Right lobe of liver (tissue), 6 donors: ENCODE data around the gene PTCRA. TPM values are rescaled to one million over a fixed set of nuclear protein-coding genes. Genes with fewer than 3 reads are reported as not detected.
"Not testable (repeated sequence)": the region's sequence is repeated elsewhere in the genome, so short reads cannot be mapped to it uniquely, and the experiment has no call there.

ENCODE experiments used
- ATAC-seq, 4 donors: fragments of 200-7000 bp; cut with Tn5 transposase; one replicate each; pipeline ENCODE4 v1.9.1; 2020; ENCODE audit warnings: mild to moderate bottlenecking in 4 of 4, moderate library complexity in 4 of 4
- DNase-seq, 3 donors: peaks; one replicate each; pipeline ENCODE4 v3.0.0-alpha.2; 2020
- H3K27ac ChIP-seq, 3 donors: fragments of 200-600 bp; one replicate each; pipeline ENCODE4 v1.8.0; 2022
- H3K27me3 ChIP-seq, 2 donors: fragments of 200-600 bp; one replicate each; pipeline ENCODE4 v1.8.0; 2022
- H3K36me3 ChIP-seq, 4 donors: fragments of 200-600 bp; sonication (generic) in 1 of 4; one replicate each; pipeline versions ENCODE4 v1.5.1 to v1.8.0; 2017 to 2022; ENCODE audit warnings: control low read depth in 1 of 4
- H3K4me1 ChIP-seq, 4 donors: fragments of 200-600 bp; sonication (generic) in 1 of 4; one replicate each; pipeline versions ENCODE4 v1.5.1 to v1.8.0; 2017 to 2022; ENCODE audit warnings: control low read depth in 1 of 4
- H3K4me3 ChIP-seq, 3 donors: fragments of 200-600 bp; one replicate each; pipeline ENCODE4 v1.8.0; 2022
- H3K9me3 ChIP-seq, 4 donors: fragments of 200-600 bp; sonication (generic) in 1 of 4; one replicate each; pipeline versions ENCODE4 v1.5.1 to v1.8.0; 2017 to 2022; ENCODE audit warnings: control low read depth in 1 of 4
- POLR2A ChIP-seq: fragments of 450-650 bp; IDR thresholded peaks from one replicate; pipeline ENCODE4 v1.6.1; 2017; ENCODE audit warnings: antibody characterized with exemption, mild to moderate bottlenecking
- WGBS: methylation state at CpG from one replicate; pipeline ENCODE4 v1.1.6; 2018; ENCODE audit warnings: low coverage, low lambda C conversion rate; ENCODE audit not compliant: insufficient coverage; ENCODE audit errors: missing lambda C conversion rate; 5-methylcytosine and 5-hydroxymethylcytosine counted together
- intact Hi-C, 2 donors: fragments of 100-400 bp; cut with DNase I; formaldehyde crosslinking; loops; one replicate each; pipeline versions ENCODE4 v1.11.2 to v1.14.1; 2022
- total RNA-seq, 6 experiments: library from RNA; depleted of rRNA in 2 of 6; stranded (reverse); fragments of >200 nt in 2 of 6; fragmentation: NEBNext Ultra II Directional in 3 of 6; extraction: Animal tissue kit (Norgen Biotek cat#: 25700) in 3 of 6; gene quantifications; one replicate each; pipeline versions ENCODE4 v1.1.0 to v1.2.4, GENCODE V29; 2016 to 2023
- TF ChIP-seq, protein P1 (sequence below), 4 donors: fragments of 200-600 bp in 3 of 4; fragments of 450-650 bp in 1 of 4; IDR thresholded peaks; one replicate each; pipeline versions ENCODE4 v1.5.1 to v1.8.0; 2016 to 2022; ENCODE audit warnings: antibody characterized with exemption in 4 of 4, mild to moderate bottlenecking in 2 of 4
- donor health status: DM: no; HTN: yes; CAD: no.
- donor health status: DM: no; HTN: no; CAD: no.
- donor health status: DM: no; HTN: no; CAD: no.
- donor health status: DM: no; HTN: yes; CAD: no.
- donor health status: DM: no; HTN: yes; CAD: no.

Gene PTCRA
- total RNA-seq, 6 experiments from 2014 or later: 0.31 to 0.46 (median 0.37) TPM; not detected in 3

GRCh38 chr6:42942444-42942843 is 26.6 kb downstream of the PTCRA start:
- Histone ChIP-seq H3K27ac (peak overlapping the region in 2 of 3 donors; percentile 84 to 89), H3K36me3 (peaks cover 0 to 8% (median 0%) of the 10 kb centered on the region in 4 donors), H3K4me3 (no peak overlapping the region), H3K27me3 (no peaks in the 10 kb centered on the region), H3K9me3 (no peaks in the 10 kb centered on the region), H3K4me1 (peaks cover 0 to 53% (median 21%) of the 10 kb centered on the region in 4 donors)
- TF ChIP-seq POLR2A: no peak
- TF ChIP-seq, protein P1, sequence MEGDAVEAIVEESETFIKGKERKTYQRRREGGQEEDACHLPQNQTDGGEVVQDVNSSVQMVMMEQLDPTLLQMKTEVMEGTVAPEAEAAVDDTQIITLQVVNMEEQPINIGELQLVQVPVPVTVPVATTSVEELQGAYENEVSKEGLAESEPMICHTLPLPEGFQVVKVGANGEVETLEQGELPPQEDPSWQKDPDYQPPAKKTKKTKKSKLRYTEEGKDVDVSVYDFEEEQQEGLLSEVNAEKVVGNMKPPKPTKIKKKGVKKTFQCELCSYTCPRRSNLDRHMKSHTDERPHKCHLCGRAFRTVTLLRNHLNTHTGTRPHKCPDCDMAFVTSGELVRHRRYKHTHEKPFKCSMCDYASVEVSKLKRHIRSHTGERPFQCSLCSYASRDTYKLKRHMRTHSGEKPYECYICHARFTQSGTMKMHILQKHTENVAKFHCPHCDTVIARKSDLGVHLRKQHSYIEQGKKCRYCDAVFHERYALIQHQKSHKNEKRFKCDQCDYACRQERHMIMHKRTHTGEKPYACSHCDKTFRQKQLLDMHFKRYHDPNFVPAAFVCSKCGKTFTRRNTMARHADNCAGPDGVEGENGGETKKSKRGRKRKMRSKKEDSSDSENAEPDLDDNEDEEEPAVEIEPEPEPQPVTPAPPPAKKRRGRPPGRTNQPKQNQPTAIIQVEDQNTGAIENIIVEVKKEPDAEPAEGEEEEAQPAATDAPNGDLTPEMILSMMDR (IDR thresholded peaks at IDR 0.05): no peak
- DNase-seq (peak in 2 of 3 donors; percentile 75 to 80), ATAC-seq (peak; percentile 29 to 42 (median 34))
- intact Hi-C loops: no loop called here
- WGBS: 70% methylated on average over 2 of the region's 7 CpGs

GRCh38 chr6:42947950-42948349 is 32.1 kb downstream of the PTCRA start:
- no peak for DNase-seq
- H3K4me3 ChIP-seq: no peak overlapping the region
- H3K9me3 ChIP-seq: no peaks in the 10 kb centered on the region
- H3K4me1 ChIP-seq: peaks cover 0 to 2% (median 0%) of the 10 kb centered on the region in 4 donors
- H3K27ac ChIP-seq: no peak overlapping the region
- ATAC-seq: no peak
- TF ChIP-seq, protein P1 (IDR thresholded peaks at IDR 0.05): no peak
- TF ChIP-seq POLR2A: no peak
- intact Hi-C loops: no loop called here
- H3K27me3 ChIP-seq: no peaks in the 10 kb centered on the region
- H3K36me3 ChIP-seq: peaks cover 0 to 3% (median 0%) of the 10 kb centered on the region in 4 donors

DNA sequence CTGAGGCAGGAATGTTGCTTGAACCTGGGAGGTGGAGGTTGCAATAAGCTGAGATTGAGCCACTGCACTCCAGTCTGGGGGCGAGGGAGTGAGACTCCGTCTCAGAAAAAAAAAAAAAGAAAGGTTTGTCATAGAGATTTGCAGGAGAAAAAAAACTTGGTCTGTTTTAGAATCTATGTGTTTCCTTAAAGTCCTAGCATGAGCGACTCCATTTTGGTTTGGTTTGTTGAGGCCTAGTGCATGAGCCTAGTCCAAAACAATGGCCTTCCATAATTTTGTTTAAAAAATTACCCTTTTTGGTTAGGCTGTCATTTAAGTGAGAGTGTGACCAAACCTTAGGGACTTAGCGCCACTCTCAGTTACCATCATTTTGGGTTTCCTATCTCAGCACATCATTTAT is 36.5 kb downstream of the PTCRA start:
- intact Hi-C loops: no loop called here
- TF ChIP-seq POLR2A: no peak
- TF ChIP-seq, protein P1 (IDR thresholded peaks at IDR 0.05): no peak
- no peak for DNase-seq
- Histone ChIP-seq H3K4me3 (no peak overlapping the region), H3K27me3 (no peaks in the 10 kb centered on the region), H3K27ac (no peak overlapping the region), H3K36me3 (no peaks in the 10 kb centered on the region), H3K4me1 (no peaks in the 10 kb centered on the region), H3K9me3 (no peaks in the 10 kb centered on the region)
- WGBS: 82% methylated on average over 4 of the region's 4 CpGs
- ATAC-seq: no peak

DNA sequence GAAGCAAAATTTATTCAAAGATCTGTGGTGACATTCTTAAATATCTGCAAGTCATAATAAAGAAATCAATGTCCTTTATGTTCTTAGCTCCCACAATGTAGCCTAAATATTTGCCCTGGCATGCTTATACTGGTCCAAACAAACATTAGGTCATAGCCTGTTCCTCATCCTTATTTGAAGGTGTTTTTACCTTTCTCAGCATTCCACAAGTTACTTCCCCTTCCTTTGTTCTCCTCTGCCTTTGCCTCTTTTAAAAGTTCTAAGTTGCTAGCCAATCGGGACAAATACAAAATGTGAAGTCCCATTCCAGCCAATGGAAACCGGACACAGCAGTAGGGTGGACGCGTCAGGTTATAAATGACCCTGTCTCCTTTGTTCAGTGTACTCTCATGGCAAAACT is 38.6 kb downstream of the PTCRA start:
- H3K27ac ChIP-seq, H3K4me1 ChIP-seq, H3K36me3 ChIP-seq, intact Hi-C loops, DNase-seq, ATAC-seq, H3K9me3 ChIP-seq, H3K4me3 ChIP-seq, H3K27me3 ChIP-seq: not testable (repeated sequence)
- WGBS: 81% methylated on average over 4 of the region's 4 CpGs

DNA sequence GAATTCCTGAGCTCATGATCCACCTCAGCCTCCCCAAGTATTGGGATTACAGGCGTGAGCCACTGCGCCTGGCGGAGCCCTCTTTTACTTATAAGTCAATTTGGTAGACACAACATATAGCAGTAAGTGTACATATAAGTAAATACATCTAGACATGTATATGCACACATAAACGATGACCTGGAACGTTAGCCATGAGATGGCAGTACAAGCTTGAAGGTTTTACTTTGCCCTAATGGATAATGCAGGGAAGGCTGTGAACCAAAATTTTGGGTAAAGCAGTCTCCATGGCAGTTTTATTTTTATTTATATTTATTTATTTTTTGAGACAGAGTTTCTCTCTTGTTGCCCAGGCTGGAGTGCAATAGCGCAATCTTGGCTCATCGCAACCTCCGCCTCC is 42.3 kb downstream of the PTCRA start:
- intact Hi-C loops: no loop called here
- H3K4me1 ChIP-seq: peaks cover 0 to 8% (median 3%) of the 10 kb centered on the region in 4 donors
- no peak overlapping the region for H3K27ac ChIP-seq
- no peak overlapping the region for H3K4me3 ChIP-seq
- H3K9me3 ChIP-seq: no peaks in the 10 kb centered on the region
- H3K36me3 ChIP-seq: peaks cover 0 to 11% (median 0%) of the 10 kb centered on the region in 4 donors
- DNase-seq: no peak
- ATAC-seq: no peak
- TF ChIP-seq, protein P1 (IDR thresholded peaks at IDR 0.05): no peak
- no peak for TF ChIP-seq POLR2A
- no peaks in the 10 kb centered on the region for H3K27me3 ChIP-seq
- WGBS: 92% methylated on average over 6 of the region's 8 CpGs
